DOHH2 (cell line): ENCODE results near the gene SLC25A15.

ENCODE experiments used
- H3F3A ChIP-seq: fragments of 200-600 bp; sonication (generic), shearing (Covaris generic); 2 replicates; pipeline ENCODE4 v1.6.0; 2016; ENCODE audit warnings: antibody characterized with exemption, mild to moderate bottlenecking; ENCODE audit not compliant: control insufficient read depth, insufficient read depth
- H3K27ac ChIP-seq: fragments of 200-600 bp; sonication (generic); 2 replicates; pipeline ENCODE4 v1.5.1; 2014; ENCODE audit warnings: low read depth, mild to moderate bottlenecking, low read length, moderate library complexity
- H3K27me3 ChIP-seq: fragments of 200-600 bp; sonication (generic); 2 replicates; pipeline ENCODE4 v1.6.1; 2014; ENCODE audit warnings: mild to moderate bottlenecking, low read length, mixed read lengths; ENCODE audit not compliant: control insufficient read depth
- H3K36me3 ChIP-seq: fragments of 200-600 bp; sonication (generic); 2 replicates; pipeline ENCODE4 v1.6.1; 2014; ENCODE audit warnings: mild to moderate bottlenecking, low read length, moderate library complexity, mixed read lengths; ENCODE audit not compliant: control insufficient read depth
- H3K4me1 ChIP-seq: fragments of 200-600 bp; sonication (generic); 2 replicates; pipeline ENCODE4 v1.6.1; 2014; ENCODE audit warnings: mild to moderate bottlenecking, low read length, mixed read lengths; ENCODE audit not compliant: control insufficient read depth
- H3K4me2 ChIP-seq: fragments of 200-600 bp; sonication (generic); 2 replicates; pipeline ENCODE4 v1.6.0; 2014; ENCODE audit warnings: mild to moderate bottlenecking, low read length, moderate library complexity
- H3K4me3 ChIP-seq: fragments of 200-600 bp; sonication (generic); 2 replicates; pipeline ENCODE4 v1.5.1; 2014; ENCODE audit warnings: mild to moderate bottlenecking, low read length, mixed read lengths
- H3K79me2 ChIP-seq: fragments of 200-600 bp; sonication (generic); 2 replicates; pipeline ENCODE4 v1.6.1; 2014; ENCODE audit warnings: mild to moderate bottlenecking, low read length, mixed read lengths; ENCODE audit not compliant: control insufficient read depth
- H3K9me2 ChIP-seq: fragments of 200-600 bp; sonication (generic); replicated peaks from 2 replicates; pipeline ENCODE4 v1.6.1; 2014; ENCODE audit warnings: mild to moderate bottlenecking, low read length, mixed read lengths; ENCODE audit not compliant: control insufficient read depth
- H3K9me3 ChIP-seq: fragments of 200-600 bp; sonication (generic); 2 replicates; pipeline ENCODE4 v1.6.1; 2014; ENCODE audit warnings: antibody characterized with exemption, low read length, mixed read lengths; ENCODE audit not compliant: control insufficient read depth, insufficient read depth
- H4K20me1 ChIP-seq: fragments of 200-600 bp; sonication (generic); 2 replicates; pipeline ENCODE4 v1.6.0; 2014; ENCODE audit warnings: low read depth, mild to moderate bottlenecking, antibody characterized with exemption, low read length, moderate library complexity; ENCODE audit not compliant: control insufficient read depth, insufficient read depth
- CTCF ChIP-seq: fragments of 200-600 bp; sonication (generic); IDR thresholded peaks from one replicate; pipeline ENCODE4 v1.5.1; 2014; ENCODE audit warnings: antibody characterized with exemption, mild to moderate bottlenecking, low read depth, low read length; ENCODE audit not compliant: poor library complexity, severe bottlenecking
- EZH2phosphoT487 ChIP-seq: fragments of 200-600 bp; sonication (generic); IDR thresholded peaks from 2 replicates; pipeline ENCODE4 v1.6.1; 2017; ENCODE audit warnings: borderline replicate concordance, mild to moderate bottlenecking, antibody characterized with exemption, low read length, moderate library complexity, mixed read lengths

Gene SLC25A15

GRCh38 chr13:40777166-40777808 is 12.1 kb upstream of the SLC25A15 start:
- H3K27ac ChIP-seq: peak overlapping the region; percentile 82
- peak overlapping the region; percentile 95 for H3K4me2 ChIP-seq
- H3K4me3 ChIP-seq: peak overlapping the region; percentile 66

GRCh38 chr13:40777809-40778175 is 11.6 kb upstream of the SLC25A15 start:
- Histone ChIP-seq H4K20me1 (no peaks in the 10 kb centered on the region), H3K9me3 (no peaks in the 10 kb centered on the region), H3K4me2 (peak overlapping the region; percentile 95), H3K4me3 (peak overlapping the region; percentile 66; the same call in 1 of the 2 replicates), H3K27me3 (no peaks in the 10 kb centered on the region), H3K79me2 (no peaks in the 10 kb centered on the region), H3K4me1 (peaks cover 40% of the 10 kb centered on the region), H3F3A (no peaks in the 10 kb centered on the region; the same call in none of the 2 replicates), H3K27ac (peak overlapping the region; percentile 82; the same call in 1 of the 2 replicates), H3K9me2 (no peaks in the 10 kb centered on the region), H3K36me3 (no peaks in the 10 kb centered on the region)
- no peak for TF ChIP-seq CTCF
- TF ChIP-seq EZH2phosphoT487: no peak

More at GRCh38 chr13:40777166-40777808, 12.1 kb upstream of the SLC25A15 start:
- H3K4me1 ChIP-seq: peaks cover 45% of the 10 kb centered on the region
- H3K79me2 ChIP-seq: no peaks in the 10 kb centered on the region
- no peaks in the 10 kb centered on the region for H3K27me3 ChIP-seq
- no peaks in the 10 kb centered on the region for H3K9me2 ChIP-seq
- no peaks in the 10 kb centered on the region for H3K36me3 ChIP-seq
- no peaks in the 10 kb centered on the region; the same call in none of the 2 replicates for H3F3A ChIP-seq
- no peaks in the 10 kb centered on the region for H3K9me3 ChIP-seq
- TF ChIP-seq CTCF (peak; percentile 89), EZH2phosphoT487 (no peak)
- H4K20me1 ChIP-seq: no peaks in the 10 kb centered on the region

- H4K20me1 ChIP-seq: no peaks in the 10 kb centered on the region
- H3K9me2 ChIP-seq: no peaks in the 10 kb centered on the region
- H3K79me2 ChIP-seq: no peaks in the 10 kb centered on the region
- H3K36me3 ChIP-seq: no peaks in the 10 kb centered on the region
- no peaks in the 10 kb centered on the region for H3K27me3 ChIP-seq
- H3K27ac ChIP-seq: no peak overlapping the region
- H3K9me3 ChIP-seq: no peaks in the 10 kb centered on the region
- TF ChIP-seq CTCF (no peak), EZH2phosphoT487 (no peak)
- H3K4me1 ChIP-seq: peaks cover 39% of the 10 kb centered on the region
- no peak overlapping the region for H3K4me3 ChIP-seq
- no peaks in the 10 kb centered on the region; the same call in 1 of the 2 replicates for H3F3A ChIP-seq
- no peak overlapping the region for H3K4me2 ChIP-seq
Observed at GRCh38 chr13:40779049-40779448, 10.4 kb upstream of the SLC25A15 start.
